GM10248 (cell line): Measurements from ENCODE around the gene FAM222A.

Source experiments
- CTCF ChIA-PET: fragments of 300-600 bp; sonication (Branson Sonifier 250); formaldehyde crosslinking; extraction: SDS; loops from one replicate; lab custom pipeline; 2021; ENCODE audit warnings: antibody characterized with exemption; lab: Yijun Ruan, JAX
- POLR2A ChIA-PET: fragments of 350-650 bp; sonication (Branson Sonifier 250); formaldehyde crosslinking; extraction: SDS; loops from one replicate; lab custom pipeline; 2020; ENCODE audit warnings: antibody characterized with exemption; lab: Yijun Ruan, JAX
- DNase-seq: peaks from one replicate; pipeline ENCODE4 v3.0.0; 2012; ENCODE audit errors: extremely low spot score
- CTCF ChIP-seq: IDR thresholded peaks from 2 replicates; pipeline ENCODE4 v1.5.1; 2012; ENCODE audit warnings: mild to moderate bottlenecking, low read depth; ENCODE audit errors: extremely low read depth, missing control alignments, control extremely low read depth

Gene FAM222A

GRCh38 chr12:109776624-109777023, 63.0 kb downstream of the FAM222A start:
- CTCF ChIA-PET: interaction anchor here (1.0 to 6.2 kb wide), 8 partner anchors 28 to 349 kb away, joined by 3 to 38 read pairs (median 14); no protein-coding TSS in a partner anchor
- DNase-seq: no peak
- POLR2A ChIA-PET: no interaction called here
- TF ChIP-seq CTCF: no peak

GRCh38 chr12:109777544-109777943, 63.9 kb downstream of the FAM222A start:
- CTCF ChIA-PET: interaction anchor here (4.7 to 6.2 kb wide), 3 partner anchors 180 to 350 kb away, joined by 20 to 38 read pairs (median 25); no protein-coding TSS in a partner anchor
- POLR2A ChIA-PET: no interaction called here
- TF ChIP-seq CTCF: no peak
- DNase-seq: peak; percentile 56

GRCh38 chr12:109778684-109779083, 65.1 kb downstream of the FAM222A start:
- POLR2A ChIA-PET: no interaction called here
- TF ChIP-seq CTCF: no peak
- no peak for DNase-seq
- CTCF ChIA-PET: interaction anchor here (0.9 to 4.7 kb wide), 2 partner anchors 181 to 351 kb away, joined by 3 to 20 read pairs; no protein-coding TSS in a partner anchor

- POLR2A ChIA-PET: no interaction called here
- CTCF ChIA-PET: interaction anchor here (0.9 kb wide), 1 partner anchor 182 kb away, joined by 3 read pairs; no protein-coding TSS in a partner anchor
- DNase-seq: no peak
- TF ChIP-seq CTCF: no peak
Measured at GRCh38 chr12:109779382-109779781, 65.8 kb downstream of the FAM222A start.

GRCh38 chr12:109781668-109782325, 68.2 kb downstream of the FAM222A start:
- TF ChIP-seq CTCF: no peak
- CTCF ChIA-PET: interaction anchor here (1.2 to 1.7 kb wide), 5 partner anchors 24 to 353 kb away, joined by 3 to 10 read pairs (median 3); no protein-coding TSS in a partner anchor
- DNase-seq: no peak
- POLR2A ChIA-PET: no interaction called here

GRCh38 chr12:109782326-109782703, 68.7 kb downstream of the FAM222A start:
- POLR2A ChIA-PET: no interaction called here

More at GRCh38 chr12:109782326-109782703, 68.7 kb downstream of the FAM222A start:
- CTCF ChIA-PET: interaction anchor here (1.2 to 1.7 kb wide), 5 partner anchors 23 to 354 kb away, joined by 3 to 10 read pairs (median 3); no protein-coding TSS in a partner anchor
- no peak for DNase-seq
- TF ChIP-seq CTCF: no peak
